ENCODE measurements around the gene LYRM7.

DNA sequence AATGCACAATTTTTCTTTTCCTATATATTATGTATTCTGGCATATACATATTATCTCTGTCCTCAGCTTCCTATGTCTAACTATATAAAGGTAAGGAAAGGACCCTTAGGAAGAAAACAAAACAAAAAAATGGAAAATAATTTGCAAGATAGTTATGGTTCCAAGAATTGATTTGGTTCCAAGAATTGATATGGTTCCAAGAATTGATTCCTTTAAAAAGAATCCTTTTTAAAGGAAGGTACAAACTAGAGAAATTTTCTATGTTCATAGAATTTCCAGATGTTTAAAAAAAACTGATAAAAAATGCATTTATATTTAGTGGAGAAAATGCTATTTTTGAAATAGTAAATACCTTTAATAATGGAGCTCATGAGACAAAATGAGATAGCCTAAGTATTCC, 12.1 kb downstream of the LYRM7 start:
- TF ChIP-seq SRF (IDR thresholded peaks at IDR 0.05; ENCODE audit: low read depth in 2 of 2, low read length in 2 of 2): no peak
- no peak for TF ChIP-seq BHLHE40 (IDR thresholded peaks at IDR 0.05; ENCODE audit: borderline replicate concordance in 1 of 2, low read depth in 2 of 2, low read length in 1 of 2)
- TF ChIP-seq, protein P1, sequence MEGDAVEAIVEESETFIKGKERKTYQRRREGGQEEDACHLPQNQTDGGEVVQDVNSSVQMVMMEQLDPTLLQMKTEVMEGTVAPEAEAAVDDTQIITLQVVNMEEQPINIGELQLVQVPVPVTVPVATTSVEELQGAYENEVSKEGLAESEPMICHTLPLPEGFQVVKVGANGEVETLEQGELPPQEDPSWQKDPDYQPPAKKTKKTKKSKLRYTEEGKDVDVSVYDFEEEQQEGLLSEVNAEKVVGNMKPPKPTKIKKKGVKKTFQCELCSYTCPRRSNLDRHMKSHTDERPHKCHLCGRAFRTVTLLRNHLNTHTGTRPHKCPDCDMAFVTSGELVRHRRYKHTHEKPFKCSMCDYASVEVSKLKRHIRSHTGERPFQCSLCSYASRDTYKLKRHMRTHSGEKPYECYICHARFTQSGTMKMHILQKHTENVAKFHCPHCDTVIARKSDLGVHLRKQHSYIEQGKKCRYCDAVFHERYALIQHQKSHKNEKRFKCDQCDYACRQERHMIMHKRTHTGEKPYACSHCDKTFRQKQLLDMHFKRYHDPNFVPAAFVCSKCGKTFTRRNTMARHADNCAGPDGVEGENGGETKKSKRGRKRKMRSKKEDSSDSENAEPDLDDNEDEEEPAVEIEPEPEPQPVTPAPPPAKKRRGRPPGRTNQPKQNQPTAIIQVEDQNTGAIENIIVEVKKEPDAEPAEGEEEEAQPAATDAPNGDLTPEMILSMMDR (IDR thresholded peaks at IDR 0.05 in 2 of 3, conservative IDR thresholded peaks at IDR 0.05 in 1 of 3; ENCODE audit: control insufficient read depth in 2 of 3, extremely low read depth in 1 of 3, insufficient read depth in 1 of 3, low read depth in 3 of 3, low read length in 3 of 3): no peak
- TF ChIP-seq CHD4 (IDR thresholded peaks at IDR 0.05): no peak
- TF ChIP-seq, protein P2, sequence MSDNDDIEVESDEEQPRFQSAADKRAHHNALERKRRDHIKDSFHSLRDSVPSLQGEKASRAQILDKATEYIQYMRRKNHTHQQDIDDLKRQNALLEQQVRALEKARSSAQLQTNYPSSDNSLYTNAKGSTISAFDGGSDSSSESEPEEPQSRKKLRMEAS (IDR thresholded peaks at IDR 0.05; ENCODE audit: low read depth, low read length): no peak
- no peak for TF ChIP-seq RAD21 (IDR thresholded peaks at IDR 0.05; ENCODE audit: insufficient read depth, low read depth, low read length)
- TF ChIP-seq BMI1 (IDR thresholded peaks at IDR 0.05; ENCODE audit: borderline replicate concordance): no peak
- TF ChIP-seq, protein P3, sequence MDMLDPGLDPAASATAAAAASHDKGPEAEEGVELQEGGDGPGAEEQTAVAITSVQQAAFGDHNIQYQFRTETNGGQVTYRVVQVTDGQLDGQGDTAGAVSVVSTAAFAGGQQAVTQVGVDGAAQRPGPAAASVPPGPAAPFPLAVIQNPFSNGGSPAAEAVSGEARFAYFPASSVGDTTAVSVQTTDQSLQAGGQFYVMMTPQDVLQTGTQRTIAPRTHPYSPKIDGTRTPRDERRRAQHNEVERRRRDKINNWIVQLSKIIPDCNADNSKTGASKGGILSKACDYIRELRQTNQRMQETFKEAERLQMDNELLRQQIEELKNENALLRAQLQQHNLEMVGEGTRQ (IDR thresholded peaks at IDR 0.05; ENCODE audit: borderline replicate concordance, low read depth, low read length): no peak
- TF ChIP-seq HDAC2 (IDR thresholded peaks at IDR 0.05): no peak
